HEK293 (cell line): ENCODE results near the gene ARSB.

ENCODE experiments used
- CTCF ChIA-PET: fragments of 350-600 bp; formaldehyde crosslinking; extraction: SDS; loops from one replicate; lab custom pipeline; 2021; ENCODE audit warnings: antibody characterized with exemption; lab: Yijun Ruan, JAX
- POLR2A ChIA-PET: fragments of 300-600 bp; formaldehyde crosslinking; extraction: SDS; loops from one replicate; lab custom pipeline; 2020; ENCODE audit warnings: antibody characterized with exemption, inconsistent platforms; lab: Yijun Ruan, JAX
- H3K27ac ChIP-seq: fragments of 200-500 bp; sonication (Bioruptor generic); 2 replicates; pipeline ENCODE4 v1.5.1; 2014; ENCODE audit warnings: low read depth, low read length, control low read depth, inconsistent platforms; ENCODE audit errors: extremely low read depth
- H3K36me3 ChIP-seq, 2 experiments: fragments of 200-500 bp in 1 of 2; sonication (Bioruptor generic) in 1 of 2; 1 replicate in 1 of 2; 2 replicates in 1 of 2; pipeline ENCODE4 v1.5.1; 2014 to 2017; ENCODE audit warnings: inconsistent platforms in 2 of 2, low read length in 2 of 2; ENCODE audit not compliant: control insufficient read depth in 2 of 2, insufficient read depth in 1 of 2
- H3K4me1 ChIP-seq: fragments of 200-500 bp; sonication (Bioruptor generic); 2 replicates; pipeline ENCODE4 v1.5.1; 2014; ENCODE audit warnings: mild to moderate bottlenecking, low read length, inconsistent platforms; ENCODE audit not compliant: control insufficient read depth, insufficient read depth
- H3K4me3 ChIP-seq: 2 replicates; pipeline ENCODE4 v1.5.1; 2011; ENCODE audit warnings: low read depth, mild to moderate bottlenecking, control low read depth, low read length, moderate library complexity
- H3K9me3 ChIP-seq: fragments of 200-500 bp; sonication (Bioruptor generic); 2 replicates; pipeline ENCODE4 v1.5.1; 2014; ENCODE audit warnings: low read depth, low read length, inconsistent platforms; ENCODE audit not compliant: control insufficient read depth, insufficient read depth
- EGR2 ChIP-seq: fragments of 450-650 bp; formaldehyde crosslinking; IDR thresholded peaks from 2 replicates; pipeline ENCODE4 v1.5.1; 2016; ENCODE audit warnings: low read depth, missing biosample characterization, missing genetic modification characterization
- GLI2 ChIP-seq: fragments of 450-650 bp; formaldehyde crosslinking; IDR thresholded peaks from 2 replicates; pipeline ENCODE4; 2017; ENCODE audit warnings: missing biosample characterization, missing genetic modification characterization, low read depth, borderline replicate concordance
- HOXA7 ChIP-seq: sonication (generic); formaldehyde crosslinking; IDR thresholded peaks from 2 replicates; pipeline ENCODE4 v1.8.1; 2022; ENCODE audit warnings: missing genetic modification reagents, borderline replicate concordance
- MEIS1 ChIP-seq: sonication (generic); formaldehyde crosslinking; IDR thresholded peaks from 2 replicates; pipeline ENCODE4 v1.8.1; 2022; ENCODE audit warnings: missing genetic modification reagents, mild to moderate bottlenecking, borderline replicate concordance
- REST ChIP-seq: fragments of 450-650 bp; formaldehyde crosslinking; IDR thresholded peaks from 2 replicates; pipeline ENCODE4 v1.5.1; 2016; ENCODE audit warnings: missing biosample characterization, missing genetic modification characterization
- SCRT2 ChIP-seq: fragments of 450-650 bp; formaldehyde crosslinking; IDR thresholded peaks from 2 replicates; pipeline ENCODE4 v1.5.1; 2016; ENCODE audit warnings: missing biosample characterization, missing genetic modification characterization
- SP3 ChIP-seq: fragments of 450-650 bp; formaldehyde crosslinking; IDR thresholded peaks from 2 replicates; pipeline ENCODE4 v1.5.1; 2016; ENCODE audit warnings: missing biosample characterization, missing genetic modification characterization
- SP7 ChIP-seq: fragments of 450-650 bp; formaldehyde crosslinking; IDR thresholded peaks from 2 replicates; pipeline ENCODE4 v1.5.1; 2016; ENCODE audit warnings: missing biosample characterization, missing genetic modification characterization
- WT1 ChIP-seq: fragments of 450-650 bp; formaldehyde crosslinking; IDR thresholded peaks from 2 replicates; pipeline ENCODE4 v1.5.1; 2016; ENCODE audit warnings: missing biosample characterization, missing genetic modification characterization
- YY1 ChIP-seq: fragments of 450-650 bp; formaldehyde crosslinking; IDR thresholded peaks from 2 replicates; pipeline ENCODE4 v1.5.1; 2018; ENCODE audit warnings: missing biosample characterization, missing genetic modification characterization
- ZFHX2 ChIP-seq: fragments of 450-650 bp; formaldehyde crosslinking; conservative IDR thresholded peaks from 2 replicates; pipeline ENCODE4 v1.5.1; 2016; ENCODE audit warnings: missing biosample characterization, missing genetic modification characterization
- ZFP41 ChIP-seq: fragments of 450-650 bp; formaldehyde crosslinking; IDR thresholded peaks from 2 replicates; pipeline ENCODE4 v1.5.1; 2016; ENCODE audit warnings: missing biosample characterization, missing genetic modification characterization, borderline replicate concordance
- ZNF155 ChIP-seq: fragments of 450-650 bp; formaldehyde crosslinking; IDR thresholded peaks from 2 replicates; pipeline ENCODE4 v1.5.1; 2016; ENCODE audit warnings: missing biosample characterization, missing genetic modification characterization
- ZNF274 ChIP-seq, 2 experiments: fragments of 200-500 bp in 1 of 2; fragments of 450-650 bp in 1 of 2; sonication (Bioruptor generic) in 1 of 2; formaldehyde crosslinking in 1 of 2; IDR thresholded peaks; 2 replicates each; pipeline versions ENCODE4 v1.5.1 to v1.6.1; 2014 to 2016; ENCODE audit warnings: borderline replicate concordance in 1 of 2, inconsistent platforms in 1 of 2, low read length in 1 of 2, missing biosample characterization in 1 of 2, missing genetic modification characterization in 1 of 2
- ZNF324 ChIP-seq: fragments of 450-650 bp; formaldehyde crosslinking; IDR thresholded peaks from 2 replicates; pipeline ENCODE4 v1.5.1; 2016; ENCODE audit warnings: missing biosample characterization, missing genetic modification characterization
- ZNF341 ChIP-seq: fragments of 450-650 bp; formaldehyde crosslinking; IDR thresholded peaks from 2 replicates; pipeline ENCODE4; 2016; ENCODE audit warnings: low read depth, missing biosample characterization, missing genetic modification characterization
- ZNF394 ChIP-seq: fragments of 450-650 bp; formaldehyde crosslinking; IDR thresholded peaks from 2 replicates; pipeline ENCODE4 v1.5.1; 2016; ENCODE audit warnings: missing biosample characterization, missing genetic modification characterization, mild to moderate bottlenecking, moderate library complexity, borderline replicate concordance
- ZNF48 ChIP-seq: fragments of 450-650 bp; formaldehyde crosslinking; IDR thresholded peaks from 2 replicates; pipeline ENCODE4 v1.5.1; 2016; ENCODE audit warnings: missing biosample characterization, missing genetic modification characterization
- ZNF501 ChIP-seq: fragments of 450-650 bp; formaldehyde crosslinking; IDR thresholded peaks from 2 replicates; pipeline ENCODE4 v1.5.1; 2016; ENCODE audit warnings: missing biosample characterization, missing genetic modification characterization
- ZNF548 ChIP-seq: fragments of 450-650 bp; formaldehyde crosslinking; IDR thresholded peaks from 2 replicates; pipeline ENCODE4 v1.5.1; 2016; ENCODE audit warnings: missing biosample characterization, missing genetic modification characterization
- ZNF629 ChIP-seq: fragments of 450-650 bp; formaldehyde crosslinking; IDR thresholded peaks from 2 replicates; pipeline ENCODE4 v1.5.1; 2017; ENCODE audit warnings: missing biosample characterization, missing genetic modification characterization
- ZNF645 ChIP-seq: fragments of 450-650 bp; formaldehyde crosslinking; IDR thresholded peaks from 2 replicates; pipeline ENCODE4; 2016; ENCODE audit warnings: missing biosample characterization, missing genetic modification characterization
- ZNF677 ChIP-seq: fragments of 450-650 bp; IDR thresholded peaks from 2 replicates; pipeline ENCODE4 v1.5.0; 2018; ENCODE audit warnings: missing biosample characterization, mild to moderate bottlenecking, missing genetic modification characterization, moderate library complexity
- ZNF707 ChIP-seq: fragments of 450-650 bp; formaldehyde crosslinking; IDR thresholded peaks from 2 replicates; pipeline ENCODE4 v1.5.1; 2016; ENCODE audit warnings: missing biosample characterization, missing genetic modification characterization
- ZNF768 ChIP-seq: fragments of 450-650 bp; formaldehyde crosslinking; IDR thresholded peaks from 2 replicates; pipeline ENCODE4 v1.5.1; 2018; ENCODE audit warnings: missing biosample characterization, mild to moderate bottlenecking, missing genetic modification characterization
- ZNF843 ChIP-seq: fragments of 450-650 bp; formaldehyde crosslinking; IDR thresholded peaks from 2 replicates; pipeline ENCODE4 v1.5.1; 2016; ENCODE audit warnings: missing biosample characterization, missing genetic modification characterization
- ZXDB ChIP-seq: fragments of 450-650 bp; formaldehyde crosslinking; IDR thresholded peaks from 2 replicates; pipeline ENCODE4 v1.5.1; 2016; ENCODE audit warnings: missing biosample characterization, missing genetic modification characterization
- TF ChIP-seq, protein P1 (sequence below): sonication (generic); formaldehyde crosslinking; IDR thresholded peaks from 2 replicates; pipeline ENCODE4 v1.8.1; 2022; ENCODE audit warnings: mild to moderate bottlenecking, moderate library complexity, missing genetic modification reagents

ARSB gene

GRCh38 chr5:78905084-78905938 is 79.8 kb downstream of the ARSB start (continued):
- TF ChIP-seq ZNF768 (tag by site-specific recombination) (no peak), ZNF48 (tag by site-specific recombination) (no peak), HOXA7 (no peak), ZNF707 (tag by site-specific recombination) (no peak), ZNF629 (tag by site-specific recombination) (no peak), ZNF155 (tag by site-specific recombination) (no peak), ZFHX2 (tag by site-specific recombination) (no peak), ZFP41 (tag by site-specific recombination) (no peak)
- TF ChIP-seq, all 188 proteins: peak for 0

- Histone ChIP-seq H3K4me1 (peaks cover 14% of the 10 kb centered on the region), H3K4me3 (no peak overlapping the region), H3K27ac (no peak overlapping the region), H3K9me3 (no peaks in the 10 kb centered on the region), H3K36me3 (no peaks in the 10 kb centered on the region)
- TF ChIP-seq, protein P1, sequence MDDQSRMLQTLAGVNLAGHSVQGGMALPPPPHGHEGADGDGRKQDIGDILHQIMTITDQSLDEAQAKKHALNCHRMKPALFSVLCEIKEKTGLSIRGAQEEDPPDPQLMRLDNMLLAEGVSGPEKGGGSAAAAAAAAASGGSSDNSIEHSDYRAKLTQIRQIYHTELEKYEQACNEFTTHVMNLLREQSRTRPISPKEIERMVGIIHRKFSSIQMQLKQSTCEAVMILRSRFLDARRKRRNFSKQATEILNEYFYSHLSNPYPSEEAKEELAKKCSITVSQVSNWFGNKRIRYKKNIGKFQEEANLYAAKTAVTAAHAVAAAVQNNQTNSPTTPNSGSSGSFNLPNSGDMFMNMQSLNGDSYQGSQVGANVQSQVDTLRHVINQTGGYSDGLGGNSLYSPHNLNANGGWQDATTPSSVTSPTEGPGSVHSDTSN (CRISPR knock-in tag), result no peak
- TF ChIP-seq ZNF677 (tag by site-specific recombination), result no peak
- TF ChIP-seq WT1 (tag by site-specific recombination), result no peak
- TF ChIP-seq YY1, result no peak
- TF ChIP-seq SP7 (tag by site-specific recombination), result no peak
- no peak for TF ChIP-seq ZNF274 (IDR thresholded peaks at IDR 0.05; ENCODE audit: low read length)
- no peak for TF ChIP-seq ZNF274 (tag by site-specific recombination; IDR thresholded peaks at IDR 0.05; ENCODE audit: borderline replicate concordance)
- no peak for TF ChIP-seq SCRT2 (tag by site-specific recombination)
- TF ChIP-seq MEIS1 (CRISPR knock-in tag), result no peak
- no peak for TF ChIP-seq ZNF843 (tag by site-specific recombination)
- ChIA-PET POLR2A (no interaction called here), CTCF (interaction anchor here (1.1 to 7.7 kb wide), 3 partner anchors 61 to 583 kb away, joined by 4 to 151 read pairs (median 6); no protein-coding TSS in a partner anchor)
These were observed 81.2 kb downstream of the ARSB start for GRCh38 chr5:78903861-78904260.

- Histone ChIP-seq H3K4me3 (no peak overlapping the region), H3K4me1 (peaks cover 11% of the 10 kb centered on the region), H3K27ac (no peak overlapping the region), H3K36me3 (no peaks in the 10 kb centered on the region), H3K9me3 (no peaks in the 10 kb centered on the region)
- ChIA-PET POLR2A (no interaction called here), CTCF (interaction anchor here (1.1 to 7.7 kb wide), 5 partner anchors 28 to 582 kb away, joined by 4 to 151 read pairs (median 6); no protein-coding TSS in a partner anchor)
- TF ChIP-seq ZNF341 (tag by site-specific recombination) (no peak), ZNF501 (no peak), SP3 (tag by site-specific recombination) (no peak), GLI2 (tag by site-specific recombination) (no peak), REST (no peak), ZXDB (tag by site-specific recombination) (no peak), ZNF645 (tag by site-specific recombination) (no peak), ZNF394 (tag by site-specific recombination) (no peak), EGR2 (tag by site-specific recombination) (no peak), ZNF548 (no peak), ZNF324 (no peak)
These were observed 81.8 kb downstream of the ARSB start for GRCh38 chr5:78903353-78903752.
